SK-N-DZ (cell line): Measurements from ENCODE around the gene ZNF587B. TPM values are rescaled to one million over a fixed set of nuclear protein-coding genes. Genes with fewer than 3 reads are reported as not detected.
A peak's percentile ranks its signal among the peaks of the same experiment; 100 is the strongest.
"Not testable (repeated sequence)": the region's sequence is repeated elsewhere in the genome, so short reads cannot be mapped to it uniquely, and the experiment has no call there.

Experiments used
- DNase-seq: peaks from one replicate; pipeline ENCODE4 v3.0.0-alpha.2; 2015; ENCODE audit warnings: low spot score
- polyA plus RNA-seq, 2 experiments: library from polyadenylated mRNA; depleted of rRNA; stranded (reverse); fragments of >200 nt; gene quantifications; 2 replicates each; pipeline ENCODE4 v1.2.3, GENCODE V29; 2014

Gene ZNF587B
- polyA plus RNA-seq (2014; cell fraction: cytosol; rRNA removed), result 6.8 and 7.7 TPM in 2 replicates
- polyA plus RNA-seq (2014; cell fraction: nucleus; rRNA removed), result 8.0 TPM in 2 replicates

- peak; percentile 67 for DNase-seq
These were observed at the start of gene ZNF587B for GRCh38 chr19:57830071-57830602. TSS of gene ZNF587B (plus strand) at chr19:57830299. CDS start at chr19:57830529, 230 bp downstream.

- DNase-seq, result no peak
These were observed 43.8 kb upstream of the ZNF587B start for GRCh38 chr19:57786286-57786685.

- no peak for DNase-seq
These were observed 43.2 kb upstream of the ZNF587B start for GRCh38 chr19:57786906-57787305.

GRCh38 chr19:57788114-57788692 is 41.9 kb upstream of the ZNF587B start:
- no peak for DNase-seq

- DNase-seq, result no peak
These were observed 40.8 kb upstream of the ZNF587B start for GRCh38 chr19:57789288-57789687.

GRCh38 chr19:57796580-57796979 is 33.5 kb upstream of the ZNF587B start:
- not testable (repeated sequence) for DNase-seq

GRCh38 chr19:57800696-57801095 is 29.4 kb upstream of the ZNF587B start:
- no peak for DNase-seq

- DNase-seq, result no peak
These were observed 27.8 kb upstream of the ZNF587B start for GRCh38 chr19:57802269-57802668.

GRCh38 chr19:57803265-57803593 is 26.9 kb upstream of the ZNF587B start:
- no peak for DNase-seq

GRCh38 chr19:57803594-57804325 is 26.3 kb upstream of the ZNF587B start:
- no peak for DNase-seq

GRCh38 chr19:57807541-57807940 is 22.6 kb upstream of the ZNF587B start:
- no peak for DNase-seq

- not testable (repeated sequence) for DNase-seq
These were observed 19.4 kb upstream of the ZNF587B start for GRCh38 chr19:57810410-57811295.

GRCh38 chr19:57812226-57812625 is 17.9 kb upstream of the ZNF587B start:
- no peak for DNase-seq

GRCh38 chr19:57812975-57813820 is 16.9 kb upstream of the ZNF587B start:
- not testable (repeated sequence) for DNase-seq

- no peak for DNase-seq
These were observed 16.1 kb upstream of the ZNF587B start for GRCh38 chr19:57813919-57814504.

GRCh38 chr19:57814505-57815246 is 15.4 kb upstream of the ZNF587B start, which contains the start of gene ZNF552:
TSS of gene ZNF552 (minus strand) at chr19:57814913. CDS start at chr19:57814743, 170 bp downstream.
- DNase-seq, result peak; percentile 87

GRCh38 chr19:57815247-57816075 is 14.6 kb upstream of the ZNF587B start:
- no peak for DNase-seq

- DNase-seq, result no peak
These were observed 13.4 kb upstream of the ZNF587B start for GRCh38 chr19:57816652-57817051.

- no peak for DNase-seq
These were observed 12.1 kb upstream of the ZNF587B start for GRCh38 chr19:57817976-57818375.
